SK-N-SH (cell line): ENCODE results near the gene TSHZ2. TPM values are rescaled to one million over a fixed set of nuclear protein-coding genes. Genes with fewer than 3 reads are reported as not detected.
"Not testable (repeated sequence)": the region's sequence is repeated elsewhere in the genome, so short reads cannot be mapped to it uniquely, and the experiment has no call there.

Experiments used
- CTCF ChIA-PET: fragments of 300-600, 350-600 bp; formaldehyde crosslinking; extraction: SDS; loops from one replicate; lab custom pipeline; 2021; lab: Yijun Ruan, JAX
- POLR2A ChIA-PET: fragments of 350-600 bp; sonication (Branson Sonifier 250); formaldehyde crosslinking; extraction: SDS; loops from one replicate; lab custom pipeline; 2020; ENCODE audit warnings: antibody characterized with exemption, inconsistent platforms; lab: Yijun Ruan, JAX
- DNase-seq: peaks from one replicate; pipeline ENCODE4 v3.0.0; 2012
- H2AFZ ChIP-seq: fragments of 200-600 bp; sonication (generic); 2 replicates; pipeline ENCODE4 v1.8.1; 2016; ENCODE audit warnings: antibody characterized with exemption, mild to moderate bottlenecking, low read depth
- H3F3A ChIP-seq: fragments of 200-600 bp; sonication (generic); replicated peaks from 2 replicates; pipeline ENCODE3; 2016; ENCODE audit warnings: antibody characterized with exemption, mild to moderate bottlenecking; ENCODE audit not compliant: insufficient read depth
- H3K27ac ChIP-seq, 2 experiments: fragments of 200-500 bp in 1 of 2; fragments of 200-600 bp in 1 of 2; sonication (Bioruptor generic) in 1 of 2; sonication (generic), shearing (Covaris generic) in 1 of 2; 2 replicates each; pipeline versions ENCODE4 v1.5.1 to v1.6.1; 2014 to 2016; ENCODE audit warnings: low read depth in 2 of 2, inconsistent platforms in 1 of 2, low read length in 1 of 2, mild to moderate bottlenecking in 1 of 2, mixed read lengths in 1 of 2
- H3K27me3 ChIP-seq: fragments of 200-600 bp; sonication (generic), shearing (Covaris generic); 2 replicates; pipeline ENCODE4 v1.6.1; 2016; ENCODE audit warnings: mixed run types; ENCODE audit not compliant: insufficient read depth
- H3K36me3 ChIP-seq, 2 experiments: fragments of 200-500 bp in 1 of 2; fragments of 200-600 bp in 1 of 2; sonication (Bioruptor generic) in 1 of 2; sonication (generic) in 1 of 2; replicated peaks in 1 of 2; 2 replicates each; pipeline versions ENCODE3 to v1.5.1; 2014 to 2016; ENCODE audit warnings: low read length in 1 of 2, mild to moderate bottlenecking in 1 of 2; ENCODE audit not compliant: insufficient read depth in 2 of 2, control insufficient read depth in 1 of 2
- H3K4me1 ChIP-seq, 2 experiments: fragments of 200-500 bp in 1 of 2; fragments of 200-600 bp in 1 of 2; sonication (Bioruptor generic) in 1 of 2; sonication (generic), shearing (Covaris generic) in 1 of 2; 2 replicates each; pipeline versions ENCODE4 v1.5.1 to v1.6.1; 2014 to 2016; ENCODE audit warnings: low read depth in 1 of 2, low read length in 1 of 2, mixed run types in 1 of 2; ENCODE audit not compliant: insufficient read depth in 2 of 2, control insufficient read depth in 1 of 2
- H3K4me2 ChIP-seq: fragments of 200-600 bp; sonication (generic), shearing (Covaris generic); 2 replicates; pipeline ENCODE4 v1.6.1; 2017; ENCODE audit warnings: mixed run types
- H3K4me3 ChIP-seq, 2 experiments: fragments of 200-500 bp in 1 of 2; fragments of 200-600 bp in 1 of 2; sonication (Bioruptor generic) in 1 of 2; sonication (generic), shearing (Covaris generic) in 1 of 2; 2 replicates each; pipeline versions ENCODE4 v1.5.1 to v1.8.1; 2014 to 2016; ENCODE audit warnings: low read depth in 2 of 2, inconsistent platforms in 1 of 2, low read length in 1 of 2, mild to moderate bottlenecking in 1 of 2, mixed read lengths in 1 of 2, moderate library complexity in 1 of 2
- H3K79me2 ChIP-seq: fragments of 200-600 bp; sonication (generic); 2 replicates; pipeline ENCODE4 v1.8.1; 2017; ENCODE audit warnings: mild to moderate bottlenecking; ENCODE audit not compliant: insufficient read depth
- H3K9ac ChIP-seq: fragments of 200-600 bp; sonication (generic); 2 replicates; pipeline ENCODE4 v1.6.1; 2017; ENCODE audit warnings: mixed run types
- H3K9me2 ChIP-seq: fragments of 200-600 bp; sonication (generic); 2 replicates; pipeline ENCODE4 v1.6.1; 2017; ENCODE audit warnings: mixed run types
- H3K9me3 ChIP-seq: fragments of 200-600 bp; sonication (generic); 2 replicates; pipeline ENCODE4 v1.6.1; 2017; ENCODE audit warnings: mixed run types, mild to moderate bottlenecking, moderate library complexity
- H4K20me1 ChIP-seq: fragments of 200-600 bp; sonication (generic); 2 replicates; pipeline ENCODE4 v1.6.1; 2017; ENCODE audit warnings: mild to moderate bottlenecking, mixed run types; ENCODE audit not compliant: insufficient read depth
- CTCF ChIP-seq: fragments of 200-600 bp; sonication (generic); IDR thresholded peaks from 2 replicates; pipeline ENCODE4 v1.6.1; 2017; ENCODE audit warnings: antibody characterized with exemption, mild to moderate bottlenecking, moderate library complexity
- ELF1 ChIP-seq: IDR thresholded peaks from 2 replicates; pipeline ENCODE4 v1.4.0; 2012
- EZH2phosphoT487 ChIP-seq: fragments of 200-600 bp; sonication (generic); IDR thresholded peaks from 2 replicates; pipeline ENCODE4 v1.6.1; 2017; ENCODE audit warnings: low read depth, mixed run types, mild to moderate bottlenecking, antibody characterized with exemption, moderate library complexity, borderline replicate concordance
- FOSL2 ChIP-seq: IDR thresholded peaks from 2 replicates; pipeline ENCODE4 v1.4.0; 2012; ENCODE audit warnings: low read depth, mild to moderate bottlenecking, moderate library complexity, borderline replicate concordance
- GABPA ChIP-seq: IDR thresholded peaks from 2 replicates; pipeline ENCODE4 v1.4.0; 2012; ENCODE audit warnings: low read depth, mild to moderate bottlenecking
- GATA2 ChIP-seq: sonication (generic); formaldehyde crosslinking; IDR thresholded peaks from 2 replicates; pipeline ENCODE4 v1.5.0; 2020; ENCODE audit warnings: mild to moderate bottlenecking, missing genetic modification reagents
- MEF2A ChIP-seq: IDR thresholded peaks from 2 replicates; pipeline ENCODE4 v1.4.0; 2012; ENCODE audit warnings: low read depth, borderline replicate concordance
- NRF1 ChIP-seq: IDR thresholded peaks from 2 replicates; pipeline ENCODE4 v1.6.1; 2012; ENCODE audit warnings: low read depth, mild to moderate bottlenecking, low read length
- PBX3 ChIP-seq: IDR thresholded peaks from 2 replicates; pipeline ENCODE4; 2012
- SIN3A ChIP-seq: IDR thresholded peaks from 2 replicates; pipeline ENCODE4 v1.6.1; 2012; ENCODE audit warnings: low read depth, mild to moderate bottlenecking, low read length, moderate library complexity, borderline replicate concordance
- SMC3 ChIP-seq: IDR thresholded peaks from 2 replicates; pipeline ENCODE4 v1.6.1; 2012; ENCODE audit warnings: low read depth, low read length, improper control_type of control experiment
- TCF12 ChIP-seq: IDR thresholded peaks from 2 replicates; pipeline ENCODE4 v1.4.0; 2012
- USF2 ChIP-seq: fragments of 150-350 bp; IDR thresholded peaks from 2 replicates; pipeline ENCODE4 v1.6.1; 2017; ENCODE audit warnings: antibody characterized with exemption, low read length, low read depth, borderline replicate concordance
- WGBS: methylation state at CpG from one replicate; pipeline ENCODE4 v1.1.6; 2017; ENCODE audit warnings: low lambda C conversion rate; 5-methylcytosine and 5-hydroxymethylcytosine counted together
- polyA plus RNA-seq, 3 experiments: library from polyadenylated mRNA; depleted of rRNA; stranded (reverse); fragments of >200 nt; gene quantifications; 2 replicates each; pipeline ENCODE4 v1.2.3, GENCODE V29; 2012
- TF ChIP-seq, protein P1 (sequence below): IDR thresholded peaks from 2 replicates; pipeline ENCODE4 v1.4.0; 2012; ENCODE audit warnings: low read depth, borderline replicate concordance

TSHZ2 gene
- polyA plus RNA-seq, 1 of the 3 experiments (the other 2 are of a cell fraction), result 0.13 TPM

- Histone ChIP-seq H3K4me3 (no peak overlapping the region), H3K9me3 (no peaks in the 10 kb centered on the region), H3F3A (no peaks in the 10 kb centered on the region), H3K9ac (no peak overlapping the region), H3K27ac (no peak overlapping the region), H3K4me1 (peaks cover 0 to 4% of the 10 kb centered on the region in 2 experiments; a peak in 1 of 4 replicates), H4K20me1 (no peaks in the 10 kb centered on the region), H3K36me3 (no peaks in the 10 kb centered on the region)
- WGBS, result 66% methylated on average over 2 of the region's 2 CpGs
- TF ChIP-seq NRF1 (no peak), GABPA (no peak), FOSL2 (no peak), ELF1 (no peak)
- TF ChIP-seq, all 33 proteins: peak for 0
- DNase-seq, result no peak
- H3K79me2 ChIP-seq, result no peaks in the 10 kb centered on the region
- H3K9me2 ChIP-seq, result no peaks in the 10 kb centered on the region
- no peaks in the 10 kb centered on the region for H3K27me3 ChIP-seq
- H3K4me2 ChIP-seq, result no peak overlapping the region
- no peak overlapping the region for H2AFZ ChIP-seq
- ChIA-PET CTCF (interaction anchor here (0.9 kb wide), 1 partner anchor 1402 kb away, joined by 3 read pairs; no protein-coding TSS in a partner anchor), POLR2A (no interaction called here)
These were observed 558.3 kb downstream of the TSHZ2 start for GRCh38 chr20:53530440-53530839.

DNA sequence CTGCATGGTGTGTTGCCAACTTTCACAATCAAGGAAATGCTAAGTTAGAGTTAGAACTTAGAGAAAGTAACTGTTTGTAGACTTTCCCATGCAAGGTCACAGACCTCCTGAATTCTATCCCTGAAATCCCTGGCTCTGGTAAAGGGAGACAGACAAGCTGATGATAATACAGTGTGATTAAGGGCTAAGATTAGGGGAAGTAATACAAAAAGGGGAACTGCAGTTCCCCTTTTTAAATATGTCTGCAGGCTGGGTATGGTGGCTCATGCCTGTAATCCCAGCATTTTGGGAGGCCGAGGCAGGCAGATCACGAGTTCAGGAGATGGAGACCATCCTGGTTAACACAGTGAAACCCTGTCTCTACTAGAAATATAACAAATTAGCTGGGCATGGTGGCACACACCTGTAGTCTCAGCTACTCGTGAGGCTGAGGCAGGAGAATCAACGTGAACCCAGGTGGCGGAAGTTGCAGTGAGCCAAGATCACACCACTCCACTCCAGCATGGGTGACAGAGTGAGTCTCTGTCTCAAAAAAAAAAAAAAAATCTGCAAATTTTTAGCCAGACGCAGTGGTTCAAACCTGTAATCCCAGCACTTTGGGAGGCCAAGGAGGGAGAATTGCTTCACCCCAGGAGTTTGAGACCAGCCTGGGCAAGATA lies 560.6 kb downstream of the TSHZ2 start:
- H3K4me3 ChIP-seq, H4K20me1 ChIP-seq, H3K9me2 ChIP-seq, H3K9ac ChIP-seq, H3K27ac ChIP-seq, H3K4me2 ChIP-seq, DNase-seq, H3F3A ChIP-seq, H3K36me3 ChIP-seq, POLR2A ChIA-PET, H2AFZ ChIP-seq, H3K27me3 ChIP-seq, H3K9me3 ChIP-seq, H3K79me2 ChIP-seq, H3K4me1 ChIP-seq: not testable (repeated sequence)
- CTCF ChIA-PET, result interaction anchor here (0.6 to 1.1 kb wide), 2 partner anchors 15 to 96 kb away, joined by 3 read pairs; no protein-coding TSS in a partner anchor
- WGBS, result 69% methylated on average over 6 of the region's 6 CpGs

DNA sequence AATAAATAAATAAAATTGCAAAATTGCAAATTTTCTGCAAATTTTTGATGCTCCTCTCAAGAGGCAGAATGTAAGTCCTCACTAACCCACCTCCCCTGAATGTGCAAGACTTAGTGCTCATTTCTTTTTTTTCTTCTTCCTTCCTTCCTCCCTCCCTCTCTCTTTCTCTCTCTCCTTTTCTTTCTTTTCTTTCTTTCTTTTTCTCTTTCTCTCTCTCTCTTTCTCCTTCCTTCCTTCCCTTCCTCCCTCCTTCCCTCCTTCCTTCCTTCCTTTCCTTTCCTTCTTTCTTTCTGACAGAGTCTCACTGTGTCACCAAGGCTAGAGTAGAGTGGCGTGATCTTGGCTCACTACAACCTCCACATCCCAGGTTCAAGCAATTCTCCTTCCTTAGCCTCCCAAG lies 561.3 kb downstream of the TSHZ2 start:
- Histone ChIP-seq H2AFZ (no peak overlapping the region), H3F3A (no peaks in the 10 kb centered on the region), H3K36me3 (no peaks in the 10 kb centered on the region), H4K20me1 (no peaks in the 10 kb centered on the region), H3K27ac (no peak overlapping the region), H3K9ac (no peak overlapping the region), H3K4me2 (no peak overlapping the region), H3K27me3 (no peaks in the 10 kb centered on the region), H3K9me2 (no peaks in the 10 kb centered on the region), H3K4me1 (no peaks in the 10 kb centered on the region), H3K79me2 (no peaks in the 10 kb centered on the region), H3K4me3 (no peak overlapping the region), H3K9me3 (no peaks in the 10 kb centered on the region)
- DNase-seq, result no peak
- CTCF ChIA-PET, result interaction anchor here (0.6 to 1.1 kb wide), 2 partner anchors 14 to 96 kb away, joined by 3 read pairs; no protein-coding TSS in a partner anchor
- POLR2A ChIA-PET, result no interaction called here
- WGBS, result 45% methylated on average over 1 of the region's 1 CpG
- TF ChIP-seq CTCF (no peak), NRF1 (no peak), GABPA (no peak), TCF12 (no peak), GATA2 (CRISPR knock-in tag) (no peak), FOSL2 (no peak), PBX3 (no peak), SMC3 (no peak), EZH2phosphoT487 (no peak), USF2 (no peak), MEF2A (no peak), SIN3A (no peak)
- TF ChIP-seq, protein P1, sequence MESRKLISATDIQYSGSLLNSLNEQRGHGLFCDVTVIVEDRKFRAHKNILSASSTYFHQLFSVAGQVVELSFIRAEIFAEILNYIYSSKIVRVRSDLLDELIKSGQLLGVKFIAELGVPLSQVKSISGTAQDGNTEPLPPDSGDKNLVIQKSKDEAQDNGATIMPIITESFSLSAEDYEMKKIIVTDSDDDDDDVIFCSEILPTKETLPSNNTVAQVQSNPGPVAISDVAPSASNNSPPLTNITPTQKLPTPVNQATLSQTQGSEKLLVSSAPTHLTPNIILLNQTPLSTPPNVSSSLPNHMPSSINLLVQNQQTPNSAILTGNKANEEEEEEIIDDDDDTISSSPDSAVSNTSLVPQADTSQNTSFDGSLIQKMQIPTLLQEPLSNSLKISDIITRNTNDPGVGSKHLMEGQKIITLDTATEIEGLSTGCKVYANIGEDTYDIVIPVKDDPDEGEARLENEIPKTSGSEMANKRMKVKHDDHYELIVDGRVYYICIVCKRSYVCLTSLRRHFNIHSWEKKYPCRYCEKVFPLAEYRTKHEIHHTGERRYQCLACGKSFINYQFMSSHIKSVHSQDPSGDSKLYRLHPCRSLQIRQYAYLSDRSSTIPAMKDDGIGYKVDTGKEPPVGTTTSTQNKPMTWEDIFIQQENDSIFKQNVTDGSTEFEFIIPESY, result no peak
